Measurements from ENCODE around the gene ANAPC16.

DNA sequence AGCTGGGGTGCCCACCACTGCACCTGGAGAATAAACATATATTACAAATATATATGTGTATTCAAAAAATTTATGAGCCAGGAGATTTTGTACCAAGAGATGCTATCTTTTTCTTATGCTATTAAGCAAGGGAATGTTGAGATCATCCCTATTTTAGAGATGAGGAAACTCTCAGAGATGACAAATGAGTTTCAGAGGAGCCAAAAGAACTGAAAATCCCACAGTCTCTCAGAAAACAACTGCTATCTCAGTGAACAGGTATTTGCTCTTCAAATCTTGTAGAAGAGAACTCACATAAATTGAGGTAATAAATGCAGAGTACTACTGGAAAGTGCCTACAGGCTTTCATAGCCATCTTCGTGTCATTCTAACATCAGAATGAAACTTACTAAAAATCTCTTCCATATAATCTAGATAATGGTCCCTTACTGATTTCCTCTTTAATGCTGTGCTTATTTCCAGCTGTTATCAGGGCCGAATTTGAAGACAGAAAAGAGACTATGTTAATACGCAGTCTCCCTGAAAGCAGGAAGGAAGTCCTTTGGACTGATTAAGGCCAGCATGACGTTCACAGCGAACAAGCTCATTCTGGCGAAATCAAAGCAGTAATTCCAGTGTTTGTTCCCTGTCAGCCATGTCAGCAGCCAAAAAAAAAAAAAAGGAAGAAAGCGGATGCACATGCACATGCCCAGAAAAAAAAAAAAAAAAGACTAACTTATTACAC is 29.4 kb upstream of the ANAPC16 start:
- TF ChIP-seq, protein P1, sequence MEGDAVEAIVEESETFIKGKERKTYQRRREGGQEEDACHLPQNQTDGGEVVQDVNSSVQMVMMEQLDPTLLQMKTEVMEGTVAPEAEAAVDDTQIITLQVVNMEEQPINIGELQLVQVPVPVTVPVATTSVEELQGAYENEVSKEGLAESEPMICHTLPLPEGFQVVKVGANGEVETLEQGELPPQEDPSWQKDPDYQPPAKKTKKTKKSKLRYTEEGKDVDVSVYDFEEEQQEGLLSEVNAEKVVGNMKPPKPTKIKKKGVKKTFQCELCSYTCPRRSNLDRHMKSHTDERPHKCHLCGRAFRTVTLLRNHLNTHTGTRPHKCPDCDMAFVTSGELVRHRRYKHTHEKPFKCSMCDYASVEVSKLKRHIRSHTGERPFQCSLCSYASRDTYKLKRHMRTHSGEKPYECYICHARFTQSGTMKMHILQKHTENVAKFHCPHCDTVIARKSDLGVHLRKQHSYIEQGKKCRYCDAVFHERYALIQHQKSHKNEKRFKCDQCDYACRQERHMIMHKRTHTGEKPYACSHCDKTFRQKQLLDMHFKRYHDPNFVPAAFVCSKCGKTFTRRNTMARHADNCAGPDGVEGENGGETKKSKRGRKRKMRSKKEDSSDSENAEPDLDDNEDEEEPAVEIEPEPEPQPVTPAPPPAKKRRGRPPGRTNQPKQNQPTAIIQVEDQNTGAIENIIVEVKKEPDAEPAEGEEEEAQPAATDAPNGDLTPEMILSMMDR (IDR thresholded peaks at IDR 0.05), result no peak
- no peak for TF ChIP-seq EZH2 (IDR thresholded peaks at IDR 0.05; ENCODE audit: borderline replicate concordance, insufficient read depth, low read depth, low read length, poor library complexity, severe bottlenecking)

Data from B cell (primary cell).